ENCODE measurements around the gene RTN4RL2. TPM values are rescaled to one million over a fixed set of nuclear protein-coding genes. Genes with fewer than 3 reads are reported as not detected.

The RTN4RL2 gene
- total and polyA plus RNA-seq, 9 of the 15 experiments (the other 6 are each of a cell fraction or from before 2014, with no cell fraction given), result 0.06 to 1.9 (median 0.34) TPM; not detected in 4

GRCh38 chr11:57456960-57457642 is 3.2 kb upstream of the RTN4RL2 start (continued):
- TF ChIP-seq REST (IDR thresholded peaks at IDR 0.05; ENCODE audit: borderline replicate concordance) (peak; percentile 87), REST (CRISPR knock-in tag; IDR thresholded peaks at IDR 0.05; ENCODE audit: low read depth) (no peak), MXI1 (IDR thresholded peaks at IDR 0.05; ENCODE audit: low read depth, low read length) (no peak), CHD7 (IDR thresholded peaks at IDR 0.05; ENCODE audit: low read depth, low read length) (no peak), RB1 (IDR thresholded peaks at IDR 0.05; ENCODE audit: low read depth) (peak; percentile 69; the same call in 1 of the 2 replicates), HCFC1 (IDR thresholded peaks at IDR 0.05; ENCODE audit: low read depth, low read length) (no peak), ZNF165 (CRISPR knock-in tag; IDR thresholded peaks at IDR 0.05; ENCODE audit: borderline replicate concordance) (no peak), TCF3 (CRISPR knock-in tag; IDR thresholded peaks at IDR 0.05) (0 out of 2 replicates have a peak, but pooled peaks have one; percentile 6)
